Spinal cord (tissue), 10 donors: ENCODE measurements around the gene TAS1R1. TPM values are rescaled to one million over a fixed set of nuclear protein-coding genes. Genes with fewer than 3 reads are reported as not detected.

Experiments
- DNase-seq, 6 donors: peaks; one replicate each; pipeline versions ENCODE4 v3.0.0 to v3.0.0-alpha.2; 2013 to 2015; ENCODE audit warnings: low spot score in 6 of 6, low read depth in 4 of 6
- H3K27ac ChIP-seq: one replicate; pipeline ENCODE4 v1.5.1; 2013; ENCODE audit warnings: low read depth, low read length, control low read depth
- H3K27me3 ChIP-seq: one replicate; pipeline ENCODE4 v1.6.1; 2013; ENCODE audit warnings: low read length; ENCODE audit not compliant: control insufficient read depth, insufficient read depth
- H3K36me3 ChIP-seq: one replicate; pipeline ENCODE4 v1.6.1; 2013; ENCODE audit warnings: low read length; ENCODE audit not compliant: control insufficient read depth, insufficient read depth
- H3K4me1 ChIP-seq: one replicate; pipeline ENCODE4 v1.6.1; 2013; ENCODE audit warnings: low read length; ENCODE audit not compliant: control insufficient read depth, insufficient read depth
- H3K4me3 ChIP-seq: one replicate; pipeline ENCODE4 v1.5.1; 2013; ENCODE audit warnings: low read depth, low read length, control low read depth
- H3K9me3 ChIP-seq: one replicate; pipeline ENCODE4 v1.6.1; 2013; ENCODE audit warnings: low read length; ENCODE audit not compliant: control insufficient read depth, insufficient read depth
- WGBS: methylation state at CpG from one replicate; pipeline ENCODE4 v1.1.5; 2013; ENCODE audit warnings: missing lambda C conversion rate; ENCODE audit not compliant: insufficient coverage; 5-methylcytosine and 5-hydroxymethylcytosine counted together
- polyA plus RNA-seq, 2 donors: library from polyadenylated mRNA; unstranded; fragments of 120-200 nt; gene quantifications; one replicate each; pipeline ENCODE4 v1.2.1, GENCODE V29; 2013; ENCODE audit not compliant: insufficient read length in 2 of 2
- total RNA-seq, 2 donors: library from RNA; depleted of rRNA in 1 of 2; stranded (reverse); fragments of 120-200 nt in 1 of 2; fragments of >200 nt in 1 of 2; gene quantifications; one replicate each; pipeline versions ENCODE4 v1.2.3 to v1.2.4, GENCODE V29; 2013 to 2014
- donor health status: healthy.

TAS1R1 gene
- total and polyA plus RNA-seq, 4 donors, result 0.24 to 0.47 (median 0.40) TPM; not detected in 1

GRCh38 chr1:6614929-6615785, 60.0 kb downstream of the TAS1R1 start:
- H3K9me3 ChIP-seq, result no peaks in the 10 kb centered on the region
- H3K27ac ChIP-seq, result no peak overlapping the region
- peaks cover 27% of the 10 kb centered on the region for H3K36me3 ChIP-seq
- DNase-seq, result peak in 1 of 6 donors; percentile 22
- peaks cover 21% of the 10 kb centered on the region for H3K4me1 ChIP-seq
- under 1% methylated on average over 73 of the region's 82 CpGs for WGBS
- H3K4me3 ChIP-seq, result peak overlapping the region; percentile 55
- H3K27me3 ChIP-seq, result no peaks in the 10 kb centered on the region

GRCh38 chr1:6619045-6619444, 63.9 kb downstream of the TAS1R1 start:
- Histone ChIP-seq H3K9me3 (no peaks in the 10 kb centered on the region), H3K27me3 (no peaks in the 10 kb centered on the region), H3K36me3 (peaks cover 60% of the 10 kb centered on the region), H3K27ac (no peak overlapping the region), H3K4me1 (peaks cover 10% of the 10 kb centered on the region), H3K4me3 (no peak overlapping the region)
- no peak for DNase-seq
- 100% methylated on average over 2 of the region's 4 CpGs for WGBS

- Histone ChIP-seq H3K36me3 (peaks cover 71% of the 10 kb centered on the region), H3K27me3 (no peaks in the 10 kb centered on the region), H3K27ac (no peak overlapping the region), H3K4me1 (peaks cover 17% of the 10 kb centered on the region), H3K4me3 (no peak overlapping the region), H3K9me3 (no peaks in the 10 kb centered on the region)
- no peak for DNase-seq
- 86% methylated on average over 39 of the region's 41 CpGs for WGBS
Observed at GRCh38 chr1:6621429-6622391, 66.6 kb downstream of the TAS1R1 start.

- H3K27me3 ChIP-seq, result no peaks in the 10 kb centered on the region
- H3K4me3 ChIP-seq, result no peak overlapping the region
- H3K36me3 ChIP-seq, result peaks cover 74% of the 10 kb centered on the region
- 96% methylated on average over 5 of the region's 10 CpGs for WGBS
- peaks cover 19% of the 10 kb centered on the region for H3K4me1 ChIP-seq
- H3K9me3 ChIP-seq, result no peaks in the 10 kb centered on the region
- DNase-seq, result no peak
- no peak overlapping the region for H3K27ac ChIP-seq
Observed at GRCh38 chr1:6622396-6623152, 67.5 kb downstream of the TAS1R1 start.

- Histone ChIP-seq H3K4me3 (no peak overlapping the region), H3K36me3 (peaks cover 76% of the 10 kb centered on the region), H3K4me1 (peaks cover 23% of the 10 kb centered on the region), H3K9me3 (no peaks in the 10 kb centered on the region), H3K27me3 (no peaks in the 10 kb centered on the region), H3K27ac (no peak overlapping the region)
- 69% methylated on average over 12 of the region's 14 CpGs for WGBS
- DNase-seq, result no peak
Observed at GRCh38 chr1:6623269-6623965, 68.3 kb downstream of the TAS1R1 start.

GRCh38 chr1:6624710-6625583, 69.8 kb downstream of the TAS1R1 start, which contains the start of gene THAP3:
Gene THAP3 (plus strand): TSS chr1:6624868. CDS start chr1:6625219, 351 bp downstream.
- under 1% methylated on average over 72 of the region's 73 CpGs for WGBS
- peak within 1 kb of the TSS; percentile 62 for H3K4me3 ChIP-seq
- no peaks in the 10 kb centered on the region for H3K27me3 ChIP-seq
- peak within 1 kb of the TSS; percentile 84 for H3K27ac ChIP-seq
- peaks cover 23% of the 10 kb centered on the region for H3K4me1 ChIP-seq
- peak in 3 of 6 donors; percentile 44 to 95 (median 95) for DNase-seq
- H3K9me3 ChIP-seq, result no peaks in the 10 kb centered on the region
- peaks cover 79% of the 10 kb centered on the region for H3K36me3 ChIP-seq

- peaks cover 23% of the 10 kb centered on the region for H3K4me1 ChIP-seq
- peak in 2 of 6 donors; percentile 32 to 45 for DNase-seq
Observed at GRCh38 chr1:6625584-6626149, 70.6 kb downstream of the TAS1R1 start.

GRCh38 chr1:6627031-6627430, 71.9 kb downstream of the TAS1R1 start:
- Histone ChIP-seq H3K4me3 (no peak overlapping the region), H3K4me1 (peaks cover 23% of the 10 kb centered on the region), H3K9me3 (no peaks in the 10 kb centered on the region), H3K36me3 (peaks cover 76% of the 10 kb centered on the region), H3K27ac (no peak overlapping the region), H3K27me3 (no peaks in the 10 kb centered on the region)
- 98% methylated on average over 7 of the region's 9 CpGs for WGBS
- no peak for DNase-seq

More at GRCh38 chr1:6625584-6626149, 70.6 kb downstream of the TAS1R1 start:
- H3K27ac ChIP-seq, result peak overlapping the region; percentile 22
- WGBS, result 12% methylated on average over 25 of the region's 32 CpGs
- H3K4me3 ChIP-seq, result peak overlapping the region; percentile 62
- no peaks in the 10 kb centered on the region for H3K9me3 ChIP-seq
- peaks cover 79% of the 10 kb centered on the region for H3K36me3 ChIP-seq
- H3K27me3 ChIP-seq, result no peaks in the 10 kb centered on the region
